ENCODE data around the gene ZNF616. TPM values are rescaled to one million over a fixed set of nuclear protein-coding genes. Genes with fewer than 3 reads are reported as not detected.
A peak's percentile ranks its signal among the peaks of the same experiment; 100 is the strongest.

ZNF616 gene
- 18.9 and 25.2 TPM in 2 replicates for total RNA-seq
- long read RNA-seq, full-length matches to known transcripts: 22 of 30 reads
- long read RNA-seq, partial matches to known transcripts: 0 of 30 reads
- long read RNA-seq, other reads (novel, unspliced or antisense): 8 of 30 reads

GRCh38 chr19:52139252-52140031 lies at the start of gene ZNF616:
Gene ZNF616, minus strand, starts transcription at chr19:52139938. Its CDS starts 9,426 bp downstream, at chr19:52130512.
- Mint-ChIP-seq H3K4me3 (peak within 1 kb of the TSS; percentile 98), H3K4me1 (peaks cover 22% of the 10 kb centered on the region), H3K27ac (ENCODE audit: unreplicated experiment) (peak within 1 kb of the TSS; percentile 99), H3K27me3 (ENCODE audit: low read depth) (no peaks in the 10 kb centered on the region), H3K9me3 (peaks cover 27% of the 10 kb centered on the region), H3K36me3 (ENCODE audit: low read depth) (peaks cover 55% of the 10 kb centered on the region)
- TF ChIP-seq CTCF (conservative IDR thresholded peaks at IDR 0.05): peak; percentile 81
- DNase-seq (ENCODE audit: low read depth, low spot score): peak; percentile 97

- peak; percentile 23 for TF ChIP-seq CTCF (conservative IDR thresholded peaks at IDR 0.05)
- peak overlapping the region; percentile 93 for H3K27ac Mint-ChIP-seq (ENCODE audit: unreplicated experiment)
- no peaks in the 10 kb centered on the region for H3K27me3 Mint-ChIP-seq (ENCODE audit: low read depth)
- peak; percentile 90 for DNase-seq (ENCODE audit: low read depth, low spot score)
- no peaks in the 10 kb centered on the region for H3K9me3 Mint-ChIP-seq
- H3K4me3 Mint-ChIP-seq: peak overlapping the region; percentile 96
- peaks cover 37% of the 10 kb centered on the region for H3K4me1 Mint-ChIP-seq
- peaks cover 7% of the 10 kb centered on the region for H3K36me3 Mint-ChIP-seq (ENCODE audit: low read depth)
Measured at GRCh38 chr19:52188822-52189734, 49.3 kb upstream of the ZNF616 start.

GRCh38 chr19:52187407-52187806 lies 47.7 kb upstream of the ZNF616 start:
- DNase-seq (ENCODE audit: low read depth, low spot score): no peak
- no peaks in the 10 kb centered on the region for H3K27me3 Mint-ChIP-seq (ENCODE audit: low read depth)
- no peak overlapping the region for H3K27ac Mint-ChIP-seq (ENCODE audit: unreplicated experiment)
- TF ChIP-seq CTCF (conservative IDR thresholded peaks at IDR 0.05): no peak
- H3K4me3 Mint-ChIP-seq: no peak overlapping the region
- peaks cover 27% of the 10 kb centered on the region for H3K4me1 Mint-ChIP-seq
- no peaks in the 10 kb centered on the region for H3K9me3 Mint-ChIP-seq
- peaks cover 6% of the 10 kb centered on the region for H3K36me3 Mint-ChIP-seq (ENCODE audit: low read depth)

GRCh38 chr19:52176574-52176973 lies 36.8 kb upstream of the ZNF616 start:
- no peak for TF ChIP-seq CTCF (conservative IDR thresholded peaks at IDR 0.05)
- no peaks in the 10 kb centered on the region for H3K9me3 Mint-ChIP-seq
- peaks cover 6% of the 10 kb centered on the region for H3K36me3 Mint-ChIP-seq (ENCODE audit: low read depth)
- H3K4me3 Mint-ChIP-seq: peak overlapping the region; percentile 54
- DNase-seq (ENCODE audit: low read depth, low spot score): no peak
- H3K27me3 Mint-ChIP-seq (ENCODE audit: low read depth): no peaks in the 10 kb centered on the region
- H3K27ac Mint-ChIP-seq (ENCODE audit: unreplicated experiment): no peak overlapping the region
- H3K4me1 Mint-ChIP-seq: peaks cover 16% of the 10 kb centered on the region

GRCh38 chr19:52172347-52172746 lies 32.6 kb upstream of the ZNF616 start:
- H3K9me3 Mint-ChIP-seq: no peaks in the 10 kb centered on the region
- no peak for TF ChIP-seq CTCF (conservative IDR thresholded peaks at IDR 0.05)
- peaks cover 26% of the 10 kb centered on the region for H3K36me3 Mint-ChIP-seq (ENCODE audit: low read depth)
- peaks cover 34% of the 10 kb centered on the region for H3K4me1 Mint-ChIP-seq
- H3K27me3 Mint-ChIP-seq (ENCODE audit: low read depth): peaks cover 16% of the 10 kb centered on the region
- DNase-seq (ENCODE audit: low read depth, low spot score): no peak
- H3K27ac Mint-ChIP-seq (ENCODE audit: unreplicated experiment): no peak overlapping the region
- H3K4me3 Mint-ChIP-seq: peak overlapping the region; percentile 97

All from neural crest cell (in vitro differentiated cells).